ENCODE results near the gene MAPK1.
"Not testable (repeated sequence)": the region's sequence is repeated elsewhere in the genome, so short reads cannot be mapped to it uniquely, and the experiment has no call there.

Gene MAPK1

GRCh38 chr22:21855676-21856075 is 11.8 kb downstream of the MAPK1 start:
- no peak for TF ChIP-seq CTCF (IDR thresholded peaks at IDR 0.05; ENCODE audit: low read depth, low read length)
- DNase-seq = no peak
- Histone ChIP-seq H3K36me3 (peaks cover 13% of the 10 kb centered on the region), H3K9me3 (ENCODE audit: severe bottlenecking) (no peaks in the 10 kb centered on the region), H3K4me3 (ENCODE audit: low read depth, low read length) (no peak overlapping the region), H3K27me3 (ENCODE audit: insufficient read depth, low read depth, severe bottlenecking) (no peaks in the 10 kb centered on the region), H3K27ac (no peak overlapping the region)

GRCh38 chr22:21850660-21851059 is 16.8 kb downstream of the MAPK1 start:
- no peaks in the 10 kb centered on the region for H3K27me3 ChIP-seq (ENCODE audit: insufficient read depth, low read depth, severe bottlenecking)
- DNase-seq = no peak
- H3K4me3 ChIP-seq (ENCODE audit: low read depth, low read length) = no peak overlapping the region
- H3K36me3 ChIP-seq = peaks cover 8% of the 10 kb centered on the region
- no peaks in the 10 kb centered on the region for H3K9me3 ChIP-seq (ENCODE audit: severe bottlenecking)
- H3K27ac ChIP-seq = no peak overlapping the region
- TF ChIP-seq CTCF (IDR thresholded peaks at IDR 0.05; ENCODE audit: low read depth, low read length) = no peak

- Histone ChIP-seq H3K9me3 (ENCODE audit: severe bottlenecking) (no peaks in the 10 kb centered on the region), H3K27ac (no peak overlapping the region), H3K4me3 (ENCODE audit: low read depth, low read length) (no peak overlapping the region), H3K27me3 (ENCODE audit: insufficient read depth, low read depth, severe bottlenecking) (no peaks in the 10 kb centered on the region), H3K36me3 (peaks cover 11% of the 10 kb centered on the region)
- TF ChIP-seq CTCF (IDR thresholded peaks at IDR 0.05; ENCODE audit: low read depth, low read length) = no peak
- DNase-seq = no peak
These were observed 18.0 kb downstream of the MAPK1 start for GRCh38 chr22:21849489-21849888.

GRCh38 chr22:21848057-21848456 is 19.4 kb downstream of the MAPK1 start:
- not testable (repeated sequence) for DNase-seq; H3K4me3 ChIP-seq (ENCODE audit: low read depth, low read length); H3K27ac ChIP-seq; H3K27me3 ChIP-seq (ENCODE audit: insufficient read depth, low read depth, severe bottlenecking); H3K9me3 ChIP-seq (ENCODE audit: severe bottlenecking)
- peaks cover 15% of the 10 kb centered on the region for H3K36me3 ChIP-seq

GRCh38 chr22:21845558-21846453 is 21.6 kb downstream of the MAPK1 start:
- no peak for DNase-seq
- TF ChIP-seq CTCF (IDR thresholded peaks at IDR 0.05; ENCODE audit: low read depth, low read length) = no peak
- Histone ChIP-seq H3K4me3 (ENCODE audit: low read depth, low read length) (no peak overlapping the region), H3K36me3 (peaks cover 12% of the 10 kb centered on the region), H3K27ac (no peak overlapping the region), H3K27me3 (ENCODE audit: insufficient read depth, low read depth, severe bottlenecking) (no peaks in the 10 kb centered on the region), H3K9me3 (ENCODE audit: severe bottlenecking) (no peaks in the 10 kb centered on the region)

GRCh38 chr22:21842946-21843345 is 24.5 kb downstream of the MAPK1 start:
- no peaks in the 10 kb centered on the region for H3K27me3 ChIP-seq (ENCODE audit: insufficient read depth, low read depth, severe bottlenecking)
- peaks cover 9% of the 10 kb centered on the region for H3K36me3 ChIP-seq
- H3K4me3 ChIP-seq (ENCODE audit: low read depth, low read length) = no peak overlapping the region
- TF ChIP-seq CTCF (IDR thresholded peaks at IDR 0.05; ENCODE audit: low read depth, low read length) = no peak
- H3K9me3 ChIP-seq (ENCODE audit: severe bottlenecking) = no peaks in the 10 kb centered on the region
- no peak for DNase-seq
- no peak overlapping the region for H3K27ac ChIP-seq
